Measurements from ENCODE around the gene CCDC33. TPM values are rescaled to one million over a fixed set of nuclear protein-coding genes. Genes with fewer than 3 reads are reported as not detected.

Gene CCDC33
- total and polyA plus RNA-seq, 10 of the 15 experiments (the other 5 are each of a cell fraction or from before 2014, with no cell fraction given) = 0.57 to 5.8 (median 4.3) TPM

DNA sequence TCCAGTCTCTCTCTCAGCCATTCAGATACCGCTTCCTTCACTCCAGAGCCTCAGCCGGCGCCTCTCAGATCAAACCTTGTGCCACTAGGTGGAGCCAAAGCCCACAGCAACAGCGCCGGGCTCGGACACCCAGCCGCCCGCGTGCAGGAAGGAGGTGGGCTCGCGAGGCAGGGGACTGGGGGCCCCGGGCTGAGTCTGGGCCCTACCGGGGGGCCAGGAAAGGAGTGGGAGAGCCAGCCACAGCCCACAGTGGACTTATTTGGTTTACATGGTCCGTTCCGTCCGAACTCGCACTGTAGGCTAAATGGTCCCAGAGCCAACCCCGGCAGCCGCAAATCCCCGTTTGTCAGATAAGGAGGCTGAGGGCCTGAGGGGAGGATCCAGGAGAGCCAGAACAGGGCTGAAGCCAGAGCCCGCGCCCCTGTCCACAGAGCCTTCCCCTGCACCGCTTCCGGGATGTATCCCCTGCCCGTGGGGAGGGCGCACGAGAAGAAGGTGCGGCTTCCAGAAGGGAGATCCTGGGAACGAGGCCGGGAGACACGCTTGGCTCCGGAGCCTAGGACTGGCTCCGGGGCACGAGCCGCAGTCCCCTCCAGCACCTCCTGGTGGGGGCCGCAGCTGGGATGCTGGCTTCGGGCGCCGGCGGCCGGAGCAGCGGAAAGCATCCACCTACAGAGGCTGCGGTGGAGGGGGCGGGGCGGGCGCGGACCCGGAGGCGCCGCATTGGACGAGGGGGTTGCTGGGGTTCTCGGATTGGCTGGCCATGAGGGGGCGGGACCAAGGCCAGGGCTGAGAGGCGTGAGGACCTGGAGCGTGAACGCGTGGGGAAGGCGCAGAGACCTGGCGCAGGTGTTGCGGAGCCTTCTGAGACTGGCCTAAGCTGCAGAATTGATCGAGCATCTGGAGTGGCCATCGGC, 137.9 kb downstream of the CCDC33 start (continued):
- TF ChIP-seq, protein P1, sequence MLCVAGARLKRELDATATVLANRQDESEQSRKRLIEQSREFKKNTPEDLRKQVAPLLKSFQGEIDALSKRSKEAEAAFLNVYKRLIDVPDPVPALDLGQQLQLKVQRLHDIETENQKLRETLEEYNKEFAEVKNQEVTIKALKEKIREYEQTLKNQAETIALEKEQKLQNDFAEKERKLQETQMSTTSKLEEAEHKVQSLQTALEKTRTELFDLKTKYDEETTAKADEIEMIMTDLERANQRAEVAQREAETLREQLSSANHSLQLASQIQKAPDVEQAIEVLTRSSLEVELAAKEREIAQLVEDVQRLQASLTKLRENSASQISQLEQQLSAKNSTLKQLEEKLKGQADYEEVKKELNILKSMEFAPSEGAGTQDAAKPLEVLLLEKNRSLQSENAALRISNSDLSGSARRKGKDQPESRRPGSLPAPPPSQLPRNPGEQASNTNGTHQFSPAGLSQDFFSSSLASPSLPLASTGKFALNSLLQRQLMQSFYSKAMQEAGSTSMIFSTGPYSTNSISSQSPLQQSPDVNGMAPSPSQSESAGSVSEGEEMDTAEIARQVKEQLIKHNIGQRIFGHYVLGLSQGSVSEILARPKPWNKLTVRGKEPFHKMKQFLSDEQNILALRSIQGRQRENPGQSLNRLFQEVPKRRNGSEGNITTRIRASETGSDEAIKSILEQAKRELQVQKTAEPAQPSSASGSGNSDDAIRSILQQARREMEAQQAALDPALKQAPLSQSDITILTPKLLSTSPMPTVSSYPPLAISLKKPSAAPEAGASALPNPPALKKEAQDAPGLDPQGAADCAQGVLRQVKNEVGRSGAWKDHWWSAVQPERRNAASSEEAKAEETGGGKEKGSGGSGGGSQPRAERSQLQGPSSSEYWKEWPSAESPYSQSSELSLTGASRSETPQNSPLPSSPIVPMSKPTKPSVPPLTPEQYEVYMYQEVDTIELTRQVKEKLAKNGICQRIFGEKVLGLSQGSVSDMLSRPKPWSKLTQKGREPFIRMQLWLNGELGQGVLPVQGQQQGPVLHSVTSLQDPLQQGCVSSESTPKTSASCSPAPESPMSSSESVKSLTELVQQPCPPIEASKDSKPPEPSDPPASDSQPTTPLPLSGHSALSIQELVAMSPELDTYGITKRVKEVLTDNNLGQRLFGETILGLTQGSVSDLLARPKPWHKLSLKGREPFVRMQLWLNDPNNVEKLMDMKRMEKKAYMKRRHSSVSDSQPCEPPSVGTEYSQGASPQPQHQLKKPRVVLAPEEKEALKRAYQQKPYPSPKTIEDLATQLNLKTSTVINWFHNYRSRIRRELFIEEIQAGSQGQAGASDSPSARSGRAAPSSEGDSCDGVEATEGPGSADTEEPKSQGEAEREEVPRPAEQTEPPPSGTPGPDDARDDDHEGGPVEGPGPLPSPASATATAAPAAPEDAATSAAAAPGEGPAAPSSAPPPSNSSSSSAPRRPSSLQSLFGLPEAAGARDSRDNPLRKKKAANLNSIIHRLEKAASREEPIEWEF (IDR thresholded peaks at IDR 0.05; ENCODE audit: insufficient replicate concordance, low read depth, low read length) = no peak
- TF ChIP-seq IKZF2 (IDR thresholded peaks at IDR 0.05) = peak in 1 of 2 experiments; percentile 14; a peak in 1 of 4 replicates
- TF ChIP-seq SMAD5 (IDR thresholded peaks at IDR 0.05; ENCODE audit: low read depth) = no peak
- TF ChIP-seq PAX8 (IDR thresholded peaks at IDR 0.05) = no peak
- TF ChIP-seq ATF7 (IDR thresholded peaks at IDR 0.05; ENCODE audit: low read depth) = no peak
- no peak for TF ChIP-seq CREM (IDR thresholded peaks at IDR 0.05; ENCODE audit: low read depth)
- TF ChIP-seq HDAC6 (IDR thresholded peaks at IDR 0.05; ENCODE audit: unreplicated experiment) = no peak
- TF ChIP-seq SMC3 (IDR thresholded peaks at IDR 0.05; ENCODE audit: borderline replicate concordance, low read length) = peak; percentile 69
- TF ChIP-seq, protein P2, sequence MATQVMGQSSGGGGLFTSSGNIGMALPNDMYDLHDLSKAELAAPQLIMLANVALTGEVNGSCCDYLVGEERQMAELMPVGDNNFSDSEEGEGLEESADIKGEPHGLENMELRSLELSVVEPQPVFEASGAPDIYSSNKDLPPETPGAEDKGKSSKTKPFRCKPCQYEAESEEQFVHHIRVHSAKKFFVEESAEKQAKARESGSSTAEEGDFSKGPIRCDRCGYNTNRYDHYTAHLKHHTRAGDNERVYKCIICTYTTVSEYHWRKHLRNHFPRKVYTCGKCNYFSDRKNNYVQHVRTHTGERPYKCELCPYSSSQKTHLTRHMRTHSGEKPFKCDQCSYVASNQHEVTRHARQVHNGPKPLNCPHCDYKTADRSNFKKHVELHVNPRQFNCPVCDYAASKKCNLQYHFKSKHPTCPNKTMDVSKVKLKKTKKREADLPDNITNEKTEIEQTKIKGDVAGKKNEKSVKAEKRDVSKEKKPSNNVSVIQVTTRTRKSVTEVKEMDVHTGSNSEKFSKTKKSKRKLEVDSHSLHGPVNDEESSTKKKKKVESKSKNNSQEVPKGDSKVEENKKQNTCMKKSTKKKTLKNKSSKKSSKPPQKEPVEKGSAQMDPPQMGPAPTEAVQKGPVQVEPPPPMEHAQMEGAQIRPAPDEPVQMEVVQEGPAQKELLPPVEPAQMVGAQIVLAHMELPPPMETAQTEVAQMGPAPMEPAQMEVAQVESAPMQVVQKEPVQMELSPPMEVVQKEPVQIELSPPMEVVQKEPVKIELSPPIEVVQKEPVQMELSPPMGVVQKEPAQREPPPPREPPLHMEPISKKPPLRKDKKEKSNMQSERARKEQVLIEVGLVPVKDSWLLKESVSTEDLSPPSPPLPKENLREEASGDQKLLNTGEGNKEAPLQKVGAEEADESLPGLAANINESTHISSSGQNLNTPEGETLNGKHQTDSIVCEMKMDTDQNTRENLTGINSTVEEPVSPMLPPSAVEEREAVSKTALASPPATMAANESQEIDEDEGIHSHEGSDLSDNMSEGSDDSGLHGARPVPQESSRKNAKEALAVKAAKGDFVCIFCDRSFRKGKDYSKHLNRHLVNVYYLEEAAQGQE (IDR thresholded peaks at IDR 0.05; ENCODE audit: low read depth, low read length) = no peak

Data from GM12878 (cell line).